Middle frontal gyrus (tissue), 1 donor: Measurements from ENCODE around the gene CYYR1.

ENCODE experiments used
- DNase-seq: peaks from one replicate; pipeline ENCODE4 v3.0.0-alpha.2; 2015; ENCODE audit warnings: low spot score; ENCODE audit errors: extremely low spot score

Gene CYYR1

DNA sequence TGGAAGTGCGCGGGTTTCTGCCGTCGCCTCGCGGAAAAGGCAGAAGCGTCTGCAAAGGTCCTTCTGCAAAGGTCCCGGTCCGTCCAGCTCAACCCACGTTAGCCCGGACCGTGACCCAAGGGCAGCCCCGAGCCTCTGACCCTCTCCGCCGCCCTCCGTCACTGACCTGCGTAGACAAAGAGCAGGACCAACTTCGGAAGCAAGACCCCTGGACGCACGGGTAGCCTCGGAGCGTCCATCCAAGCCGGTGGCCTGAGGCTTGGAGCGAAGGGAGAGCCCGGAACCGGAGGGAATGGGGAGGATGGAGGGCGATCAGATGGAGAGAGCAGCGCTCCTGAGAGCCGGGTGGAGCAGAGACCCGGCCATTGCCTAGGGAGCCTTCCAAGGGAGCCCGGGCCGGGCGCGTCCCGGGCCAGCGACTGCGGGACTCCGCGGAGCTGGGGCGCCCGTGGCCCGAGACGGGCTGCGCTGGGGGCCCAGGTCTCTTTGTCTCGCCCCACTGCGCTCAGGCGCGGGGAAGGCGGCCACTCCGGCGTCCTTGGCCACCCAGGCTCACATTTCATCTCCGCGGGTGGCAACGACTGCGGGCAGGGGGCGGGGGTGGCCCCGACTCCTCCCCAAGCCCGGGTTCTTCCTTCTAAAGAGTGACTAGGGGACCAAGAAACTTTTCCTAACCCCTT lies at the start of gene CYYR1:
Gene CYYR1, minus strand, starts transcription at position 585 of the 680 bp plus-strand sequence. Its CDS starts 346 bp downstream, at position 239.
- DNase-seq: no peak

DNA sequence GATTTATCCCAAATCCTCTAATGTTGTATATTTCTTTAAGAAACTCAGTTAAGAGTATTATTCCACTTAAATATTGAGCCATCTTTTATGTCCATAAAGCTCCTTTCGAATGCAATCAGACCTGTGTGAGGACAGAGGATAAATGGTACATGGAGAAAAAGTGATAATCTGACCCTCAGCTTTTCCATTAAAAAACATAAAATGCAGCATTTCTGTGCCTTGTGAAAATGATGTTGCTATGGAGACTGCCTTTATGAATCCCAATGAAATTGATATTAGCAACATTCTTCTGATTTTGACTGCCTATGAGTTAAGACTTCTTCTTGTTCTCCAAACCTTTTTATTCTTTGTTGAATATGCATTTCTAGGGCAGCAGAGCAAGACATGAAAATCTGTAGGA lies 44.1 kb upstream of the CYYR1 start:
- DNase-seq: no peak

DNA sequence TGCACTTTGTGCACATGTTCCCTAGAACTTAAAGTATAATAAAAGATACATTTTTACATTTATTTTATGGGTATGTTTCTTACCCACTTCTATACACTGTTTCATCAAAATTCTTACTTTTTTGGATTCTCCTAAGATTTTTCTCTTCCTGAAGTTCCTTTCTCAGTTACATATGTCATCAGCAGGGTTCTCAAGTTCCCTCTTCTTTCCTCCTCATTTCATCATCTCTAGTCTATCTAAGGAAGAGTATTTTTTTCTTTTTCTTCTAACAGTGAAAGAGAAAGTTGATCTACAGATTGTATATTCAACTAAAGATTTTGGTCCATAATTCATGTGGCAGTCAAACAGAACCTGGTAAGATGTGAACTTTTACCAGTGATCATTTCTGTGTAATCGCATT lies 41.2 kb upstream of the CYYR1 start:
- DNase-seq: no peak

DNA sequence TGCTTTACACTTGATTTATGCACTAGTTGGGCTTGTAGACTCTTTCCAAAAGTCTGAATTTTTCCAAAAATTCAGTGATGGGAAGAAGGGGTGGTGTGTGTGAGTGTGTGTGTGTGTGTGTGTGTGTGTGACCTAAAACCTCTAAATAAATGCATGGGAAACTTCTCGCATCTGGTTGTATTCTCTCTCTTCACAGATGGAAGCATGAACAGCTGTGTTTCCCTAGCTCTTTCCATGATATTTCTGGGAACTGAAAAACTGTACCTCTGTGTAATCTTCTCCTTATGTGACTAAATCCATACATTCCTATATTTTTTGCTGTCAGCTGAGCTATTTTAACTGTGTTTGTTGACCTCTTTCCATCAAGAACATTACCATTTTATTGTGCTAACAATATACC lies 26.2 kb upstream of the CYYR1 start:
- no peak for DNase-seq

DNA sequence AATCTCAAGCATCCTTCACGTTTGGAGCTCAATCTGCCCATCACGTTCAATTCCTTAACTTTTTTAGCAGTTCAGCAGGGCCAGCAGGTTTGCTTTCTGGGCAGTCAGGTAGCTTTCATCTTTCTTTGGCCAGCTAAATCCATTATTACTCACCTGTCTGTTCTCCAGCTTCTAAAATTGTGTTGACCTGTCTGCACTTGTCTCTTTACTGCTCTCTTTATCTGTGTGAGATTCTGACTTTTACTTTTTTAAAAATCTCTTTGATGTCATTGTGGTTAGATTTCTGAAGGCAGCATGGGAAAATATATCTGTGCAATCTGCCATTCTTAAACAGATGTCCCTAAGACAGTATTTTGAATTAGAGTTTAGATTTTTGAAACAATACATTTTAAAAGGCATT lies 24.9 kb upstream of the CYYR1 start:
- no peak for DNase-seq

DNA sequence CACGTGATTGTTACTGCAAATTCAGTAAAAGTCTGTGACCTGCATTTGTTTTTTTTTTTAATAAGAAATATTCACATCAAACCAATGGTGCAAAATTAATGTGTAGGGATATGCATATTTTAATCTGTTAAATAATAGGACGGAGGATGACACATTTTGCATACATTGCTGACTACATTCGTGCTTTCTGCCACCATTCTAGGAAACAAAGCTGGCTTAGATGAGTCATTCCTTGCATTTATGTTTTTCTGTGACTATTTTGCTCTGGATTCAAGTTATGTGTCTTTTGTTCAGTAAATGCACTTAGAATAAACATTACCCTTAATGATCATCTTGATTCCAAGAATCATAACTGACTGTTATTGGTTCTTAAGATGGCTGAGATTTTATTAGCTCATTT lies 23.9 kb upstream of the CYYR1 start:
- no peak for DNase-seq

DNA sequence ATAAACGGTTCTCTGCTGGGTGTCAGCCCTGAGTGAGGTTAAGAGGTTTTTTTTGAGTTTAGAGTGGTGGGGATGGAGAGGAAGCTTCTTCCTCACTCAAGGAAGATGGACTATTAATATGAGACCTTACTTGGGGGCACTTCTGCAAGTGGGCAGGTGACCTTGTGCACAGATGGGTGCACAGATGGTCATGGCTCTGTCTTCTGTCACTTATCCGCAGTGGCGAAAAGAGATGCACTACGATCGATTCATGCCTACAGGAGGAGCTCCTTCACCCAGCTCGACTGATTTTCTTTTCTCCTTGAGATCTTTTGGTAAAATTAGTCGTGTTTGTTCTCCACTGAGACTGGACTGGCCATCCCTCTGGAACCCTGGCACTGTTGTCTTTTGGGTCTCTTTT lies 22.9 kb upstream of the CYYR1 start:
- DNase-seq: no peak

DNA sequence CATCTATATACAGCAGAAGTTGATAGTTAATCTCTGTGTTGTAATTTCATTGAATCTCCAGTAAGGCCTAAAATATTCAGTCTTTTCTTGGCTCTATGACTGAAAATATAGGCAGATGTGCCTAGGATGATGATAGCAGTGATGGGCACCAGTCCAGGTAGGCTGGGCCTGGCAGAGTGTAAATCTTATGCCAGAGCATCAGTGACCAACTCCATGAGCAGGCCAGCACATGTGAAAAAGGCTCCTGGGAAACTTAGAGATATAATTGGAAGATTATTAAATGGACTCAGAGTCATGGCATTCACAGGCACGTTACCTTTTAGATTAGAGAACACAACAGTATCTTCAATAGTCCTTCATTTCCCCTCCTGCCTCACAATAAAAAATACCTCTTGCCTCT lies 20.7 kb upstream of the CYYR1 start:
- DNase-seq: no peak

DNA sequence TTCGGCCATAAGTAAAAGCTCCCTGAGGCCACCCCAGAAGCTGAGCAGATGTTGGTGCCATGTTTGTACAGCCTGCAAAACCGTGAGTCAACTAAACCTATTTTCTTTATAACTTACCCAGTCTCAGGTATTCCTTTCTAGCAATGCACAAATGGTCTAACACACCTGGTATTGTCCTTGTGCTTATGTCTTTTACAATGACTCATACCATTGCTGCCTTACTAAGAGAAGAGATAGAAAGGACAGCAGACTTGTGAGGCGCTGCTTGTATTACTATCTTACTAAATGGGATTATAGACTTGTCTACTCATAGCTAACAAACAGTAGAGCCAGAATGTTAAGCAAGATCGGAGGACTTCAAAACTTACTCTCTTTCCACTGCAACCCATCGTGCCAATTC lies 18.5 kb upstream of the CYYR1 start:
- DNase-seq: no peak

DNA sequence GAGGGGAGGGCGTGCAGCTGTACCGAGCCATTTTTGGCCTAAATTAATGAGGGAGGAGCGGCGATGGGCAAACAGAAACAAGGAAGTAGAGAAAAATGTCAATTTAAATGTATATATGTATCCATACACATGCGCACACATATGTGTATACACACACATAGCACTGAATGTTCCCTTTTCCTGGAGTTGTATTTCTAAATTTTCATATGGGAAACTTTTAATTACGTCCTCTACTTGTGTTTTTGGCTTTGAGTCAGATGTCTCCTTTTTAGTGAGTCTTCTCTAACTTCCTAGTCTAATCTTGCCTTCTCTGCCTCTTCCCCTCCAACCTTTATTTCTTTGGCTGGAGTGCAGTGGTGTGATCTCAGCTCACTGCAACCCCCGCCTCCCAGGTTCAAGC lies 15.4 kb upstream of the CYYR1 start:
- DNase-seq: no peak

DNA sequence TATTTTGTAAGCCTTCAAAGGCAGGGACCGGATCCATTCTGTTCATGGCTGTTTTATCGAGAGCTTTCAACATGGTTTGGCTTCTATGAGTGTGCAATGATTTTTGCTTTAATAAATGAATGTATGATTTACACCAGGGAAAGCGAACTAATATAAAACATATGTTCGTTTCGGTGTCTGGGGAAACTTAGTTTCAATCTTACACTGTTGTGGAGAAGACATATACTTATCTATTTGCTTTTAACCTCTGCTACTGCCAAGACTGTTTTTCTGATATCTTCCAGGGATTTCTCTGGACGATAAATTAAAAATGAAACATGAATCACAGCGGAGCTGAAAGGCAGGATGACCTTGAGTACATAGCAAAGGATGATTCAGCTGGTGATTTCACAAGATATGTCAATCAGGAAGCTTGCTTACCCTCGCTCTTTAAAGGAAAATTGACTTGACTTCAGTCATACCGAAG lies 14.7 kb upstream of the CYYR1 start:
- DNase-seq: no peak

DNA sequence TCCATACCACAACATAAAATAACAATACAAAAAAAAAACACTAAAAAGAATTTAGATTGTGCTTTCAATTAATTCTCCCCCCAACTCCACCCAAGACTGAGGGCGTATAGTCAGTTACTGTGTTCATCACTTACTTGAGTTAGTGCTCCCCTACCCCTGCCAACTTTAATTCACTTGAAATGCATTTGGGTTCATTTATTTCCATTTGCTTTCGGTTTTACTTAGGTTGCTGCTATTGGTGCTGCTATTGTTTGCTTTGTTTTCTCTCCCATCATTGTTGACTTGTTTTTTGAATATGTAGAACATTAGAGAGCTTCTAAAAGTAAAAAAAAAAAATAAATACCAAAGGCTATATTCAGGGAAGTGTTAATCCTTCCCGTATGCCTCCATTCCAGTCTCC lies 10.7 kb upstream of the CYYR1 start:
- DNase-seq: no peak

DNA sequence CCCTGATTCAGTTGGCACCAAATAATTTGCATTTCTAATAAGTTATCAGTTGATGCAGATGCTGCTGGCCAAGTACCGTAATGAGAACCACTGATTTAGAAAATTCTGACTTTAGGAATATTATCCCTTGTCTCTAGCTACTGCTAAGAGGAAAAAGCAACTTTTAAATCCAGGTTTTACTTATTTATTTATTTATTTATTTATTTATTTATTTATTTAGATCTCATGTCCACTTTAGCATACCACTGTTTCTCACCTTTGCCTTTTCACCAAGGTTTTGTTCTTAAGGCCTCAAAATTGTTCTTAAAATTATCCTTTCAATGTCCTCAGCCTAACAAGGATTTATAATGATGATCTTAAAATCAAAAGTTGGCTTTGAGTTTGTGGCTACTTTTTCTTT lies 8.7 kb upstream of the CYYR1 start:
- DNase-seq: no peak

DNA sequence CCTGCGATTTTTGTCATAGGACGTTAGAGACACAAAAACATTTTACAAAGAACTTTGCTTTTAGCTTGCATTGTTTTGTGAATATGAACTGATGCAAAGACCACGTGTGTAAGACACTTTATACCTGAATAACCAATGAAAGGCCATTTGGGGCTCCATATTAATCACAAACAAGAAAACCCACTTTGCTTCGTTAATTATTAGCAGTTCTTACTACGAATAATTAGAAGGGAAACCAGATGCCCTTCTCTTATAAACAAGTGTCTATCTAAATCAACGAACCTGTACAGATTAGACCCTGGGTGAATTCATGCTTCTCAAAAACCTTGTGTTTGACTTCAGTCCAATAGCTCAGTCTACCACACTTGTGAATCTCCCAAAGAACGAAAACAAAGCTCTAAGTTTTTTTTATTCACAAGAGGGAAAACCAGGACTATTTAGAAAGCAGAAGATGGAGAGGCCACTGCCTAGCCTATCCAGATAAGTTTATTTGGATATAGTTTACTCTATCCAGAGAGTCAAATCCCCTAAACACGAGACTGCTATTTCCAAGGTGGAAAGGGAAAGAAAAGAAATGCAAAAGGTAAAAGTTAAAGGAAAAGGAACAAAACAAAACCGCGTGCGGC lies 897 bp downstream of the CYYR1 start:
- no peak for DNase-seq

DNA sequence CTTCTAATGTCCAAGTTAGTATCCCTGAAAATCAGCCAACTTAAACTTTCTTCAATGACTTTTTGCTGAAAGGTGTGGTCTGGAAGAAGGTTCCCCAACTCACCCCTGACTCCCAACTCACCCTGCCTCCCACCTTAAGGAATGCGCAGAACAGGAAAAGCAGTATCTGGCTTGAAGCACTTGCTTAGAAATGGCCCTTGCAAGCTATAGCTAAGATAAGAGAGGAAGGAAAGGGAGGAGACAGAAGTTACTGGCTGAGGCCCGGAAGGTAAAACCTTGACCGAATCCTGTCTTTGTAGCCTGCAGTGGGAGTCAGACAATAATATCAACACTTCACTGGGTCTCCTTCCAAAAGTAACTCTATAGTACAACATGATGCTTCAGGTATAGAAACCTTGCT lies 2.9 kb downstream of the CYYR1 start:
- DNase-seq: no peak

DNA sequence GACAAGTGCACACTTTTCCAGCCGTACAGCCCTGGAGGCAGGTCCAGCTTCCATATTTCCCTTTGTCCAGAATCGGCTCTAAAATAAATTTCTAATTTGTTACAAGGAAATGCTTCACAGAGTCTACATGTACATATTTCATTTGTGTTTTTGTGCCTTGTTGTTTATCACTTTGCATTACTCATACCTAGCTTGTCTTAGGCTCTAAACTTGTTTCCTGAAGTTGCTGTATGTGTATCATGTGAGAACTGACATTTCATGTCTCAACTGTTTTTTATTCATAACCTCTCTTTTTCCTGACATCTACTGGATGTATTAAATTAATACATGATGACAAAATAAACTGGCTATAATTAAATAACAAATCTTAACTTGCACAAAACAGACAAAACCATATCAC lies 7.5 kb downstream of the CYYR1 start:
- no peak for DNase-seq

DNA sequence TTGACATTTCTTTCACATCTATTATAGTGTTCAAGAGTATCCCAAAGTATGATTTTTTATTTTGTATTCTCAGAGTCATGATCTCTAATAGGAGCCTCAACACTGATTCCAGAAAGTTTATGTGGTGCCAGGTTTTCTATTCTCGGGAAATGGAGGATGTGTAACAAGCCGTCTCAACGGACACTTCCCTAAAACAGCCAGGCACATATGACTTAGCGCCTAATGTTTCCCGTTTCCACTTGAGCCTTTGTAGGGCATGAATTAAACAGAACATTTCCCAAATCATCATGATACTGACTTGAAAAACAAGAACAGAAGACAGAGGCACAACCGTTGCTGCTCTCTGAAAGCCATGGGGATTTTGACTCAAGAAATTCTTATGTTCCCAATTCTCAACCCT lies 8.0 kb downstream of the CYYR1 start:
- DNase-seq: no peak

DNA sequence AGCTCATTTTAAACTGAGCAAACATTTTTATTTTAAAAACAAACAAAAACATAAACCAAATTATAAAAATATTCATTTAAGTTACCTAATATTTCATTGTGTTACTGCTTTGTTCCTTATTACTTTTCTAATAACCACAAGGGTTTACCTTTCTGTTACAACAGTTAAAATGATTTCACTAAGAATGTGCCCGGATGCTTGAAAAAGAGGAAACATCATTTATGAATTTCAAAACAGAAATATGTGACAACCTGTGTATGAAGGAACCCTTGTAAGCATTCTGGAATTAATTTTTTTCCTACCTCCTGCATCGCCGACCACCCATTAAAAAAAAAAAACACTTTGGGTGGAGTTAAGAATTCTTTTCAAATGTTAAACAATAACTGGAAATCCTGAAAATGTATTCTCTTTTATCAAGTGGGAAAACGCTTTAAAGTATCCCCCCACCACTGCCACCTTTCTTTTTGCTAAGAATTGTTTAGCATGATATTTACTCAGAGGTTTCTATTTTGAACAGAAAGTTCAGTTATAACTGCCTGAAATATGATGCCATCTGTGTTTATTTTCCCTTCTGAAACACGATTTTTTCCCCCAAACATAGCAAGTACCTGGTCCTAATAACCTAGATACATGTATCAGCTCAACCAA lies 9.1 kb downstream of the CYYR1 start:
- DNase-seq: no peak

DNA sequence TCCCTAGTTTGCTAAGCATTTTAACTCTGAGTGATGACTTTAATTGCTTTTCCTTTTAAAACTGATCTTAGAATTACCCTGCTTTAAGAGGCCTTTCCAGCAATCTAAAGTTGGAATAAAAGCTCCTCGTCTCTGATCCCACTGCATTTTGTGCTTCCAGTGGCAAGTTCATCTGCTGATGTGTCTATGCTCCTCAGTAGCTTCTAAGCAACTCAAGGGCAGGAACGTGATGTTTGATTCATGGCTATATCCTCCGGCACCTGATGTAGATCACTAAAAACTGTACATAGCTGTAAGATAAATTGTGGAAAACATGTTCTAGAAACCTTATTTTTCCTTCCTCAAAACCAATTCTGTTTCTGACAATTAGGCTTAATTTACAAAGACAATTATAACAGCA lies 12.5 kb downstream of the CYYR1 start:
- no peak for DNase-seq

DNA sequence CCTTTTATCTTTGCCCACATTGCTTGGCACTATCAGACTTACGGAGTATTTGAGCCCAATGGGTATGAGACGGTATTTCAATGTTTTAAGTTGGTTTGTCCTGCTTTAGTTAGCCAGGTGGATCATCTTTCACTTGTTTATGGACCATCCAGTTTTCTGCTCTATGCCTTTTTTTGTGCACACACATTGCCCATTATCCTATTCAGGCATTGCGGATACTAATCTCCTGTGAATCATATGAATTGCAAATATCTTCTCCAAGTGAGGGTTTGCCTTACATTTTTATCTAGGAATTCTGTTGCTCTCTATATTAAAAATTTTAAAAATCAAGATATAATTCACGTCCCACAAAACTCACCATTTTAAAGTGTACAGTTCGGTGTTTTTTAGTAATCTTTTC lies 14.0 kb downstream of the CYYR1 start:
- no peak for DNase-seq

DNA sequence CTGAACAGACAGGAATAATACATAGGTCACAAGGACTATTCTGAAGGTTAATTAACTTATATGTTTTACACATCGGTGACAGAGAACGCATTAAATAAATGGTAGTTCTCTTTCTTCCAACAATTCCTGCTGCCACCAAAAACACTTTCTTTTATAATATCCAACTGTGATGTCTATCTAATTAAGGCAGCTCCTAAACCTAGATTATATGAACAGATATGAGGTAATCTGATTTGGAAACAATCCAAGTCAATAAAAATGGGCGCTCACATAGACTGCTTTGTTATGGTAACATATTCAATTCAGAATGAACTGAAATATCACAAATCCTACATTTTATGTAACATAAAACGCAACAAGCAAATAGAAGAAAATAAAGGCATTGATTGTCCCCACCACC lies 16.0 kb downstream of the CYYR1 start:
- no peak for DNase-seq

DNA sequence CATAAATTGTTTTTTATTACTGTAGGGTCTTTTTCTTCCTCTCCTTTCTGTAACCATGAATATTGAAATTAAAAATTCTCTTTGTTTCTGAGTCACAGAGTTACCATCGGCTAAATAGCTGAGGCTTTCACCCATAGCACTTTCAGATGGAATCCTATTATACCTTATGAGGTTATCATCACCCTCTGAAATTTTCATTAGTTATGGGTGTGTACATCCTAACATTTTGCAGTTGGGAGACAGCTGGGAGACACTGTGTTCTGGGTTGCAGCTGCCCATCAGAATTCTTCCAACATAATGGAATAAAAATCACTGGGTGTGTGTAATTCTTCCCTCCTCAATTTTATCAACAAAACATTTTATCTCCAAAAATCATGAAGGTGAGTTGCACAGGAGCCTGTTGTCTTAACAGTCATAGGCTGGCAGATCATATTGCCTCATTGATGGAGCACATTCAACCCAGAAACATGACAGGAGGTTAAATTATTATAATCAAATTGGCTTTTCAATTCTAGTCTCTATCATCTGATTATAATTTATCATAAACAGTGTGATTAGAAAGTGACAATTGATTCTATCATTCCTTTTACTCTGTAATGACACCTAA lies 17.4 kb downstream of the CYYR1 start:
- DNase-seq: no peak
